ENCODE data around the gene ARMC5.

DNA sequence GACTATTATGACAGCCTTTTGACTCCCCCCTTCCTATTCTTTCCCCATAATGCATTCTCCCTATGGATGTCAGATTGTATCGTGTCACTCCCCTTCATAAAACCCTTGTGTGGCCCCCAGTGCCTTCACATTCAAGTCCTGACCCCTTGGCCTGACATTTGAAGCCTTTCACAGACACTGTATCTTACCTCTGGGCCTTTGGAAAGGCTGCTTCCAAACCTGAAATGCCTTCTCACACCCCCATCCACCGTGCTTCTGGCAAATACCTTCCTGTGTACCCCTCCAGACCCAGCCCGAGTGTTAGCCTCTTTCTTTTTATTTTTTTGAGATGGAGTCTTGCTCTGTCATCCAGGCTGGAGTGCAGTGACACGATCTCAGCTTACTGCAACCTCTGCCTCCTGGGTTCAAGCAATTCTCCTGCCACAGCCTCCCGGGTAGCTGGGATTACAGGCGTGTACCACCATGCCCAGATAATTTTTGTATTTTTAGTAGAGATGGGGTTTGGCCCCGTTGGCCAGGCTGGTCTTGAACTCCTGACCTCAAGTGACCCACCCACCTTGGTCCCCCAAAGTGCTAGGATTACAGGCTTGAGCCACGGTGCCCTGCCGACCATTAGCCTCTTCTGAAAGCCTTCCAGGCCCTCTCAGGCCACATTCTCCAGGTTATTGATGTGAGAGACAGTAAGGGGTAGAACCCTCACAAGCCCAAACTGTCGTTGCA, 2.1 kb downstream of the ARMC5 start:
- TF ChIP-seq, protein P1, sequence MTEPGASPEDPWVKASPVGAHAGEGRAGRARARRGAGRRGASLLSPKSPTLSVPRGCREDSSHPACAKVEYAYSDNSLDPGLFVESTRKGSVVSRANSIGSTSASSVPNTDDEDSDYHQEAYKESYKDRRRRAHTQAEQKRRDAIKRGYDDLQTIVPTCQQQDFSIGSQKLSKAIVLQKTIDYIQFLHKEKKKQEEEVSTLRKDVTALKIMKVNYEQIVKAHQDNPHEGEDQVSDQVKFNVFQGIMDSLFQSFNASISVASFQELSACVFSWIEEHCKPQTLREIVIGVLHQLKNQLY (CRISPR knock-in tag; IDR thresholded peaks at IDR 0.05): no peak
- no peak for TF ChIP-seq CBFB (CRISPR knock-in tag; IDR thresholded peaks at IDR 0.05; ENCODE audit: low read depth)
- no peak for TF ChIP-seq CTCF (IDR thresholded peaks at IDR 0.05)
